HG03196 (cell line): ENCODE measurements around the gene ATF7.
"Not testable (repeated sequence)": the region's sequence is repeated elsewhere in the genome, so short reads cannot be mapped to it uniquely, and the experiment has no call there.

Source experiments
- ATAC-seq: cut with Tn5 transposase; IDR thresholded peaks from one replicate; pipeline ENCODE4 v1.9.1; 2021; ENCODE audit not compliant: unreplicated experiment

The ATF7 gene

GRCh38 chr12:53598971-53599370 lies 27.2 kb downstream of the ATF7 start:
- not testable (repeated sequence) for ATAC-seq

DNA sequence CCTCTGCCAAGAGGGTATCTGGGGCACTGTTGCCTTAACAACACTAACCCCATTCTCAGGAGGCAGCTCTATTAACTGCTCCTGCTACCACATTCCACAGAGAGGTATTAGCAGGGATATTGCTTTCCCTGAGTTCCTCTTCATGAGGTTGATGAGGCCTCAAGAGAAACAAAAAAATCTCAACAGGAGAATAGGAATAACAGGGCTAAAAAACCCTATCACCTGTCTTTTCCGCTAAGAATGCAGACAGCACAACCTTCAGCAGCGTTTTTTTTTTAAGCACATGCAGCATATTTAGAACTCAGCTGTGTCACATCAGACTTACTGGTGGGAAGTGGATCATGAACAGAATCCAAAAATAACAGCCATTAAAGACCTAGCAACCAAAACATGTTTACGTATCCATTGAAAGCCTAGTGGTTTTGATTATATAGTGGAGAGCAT lies 29.2 kb downstream of the ATF7 start:
- ATAC-seq, result no peak

DNA sequence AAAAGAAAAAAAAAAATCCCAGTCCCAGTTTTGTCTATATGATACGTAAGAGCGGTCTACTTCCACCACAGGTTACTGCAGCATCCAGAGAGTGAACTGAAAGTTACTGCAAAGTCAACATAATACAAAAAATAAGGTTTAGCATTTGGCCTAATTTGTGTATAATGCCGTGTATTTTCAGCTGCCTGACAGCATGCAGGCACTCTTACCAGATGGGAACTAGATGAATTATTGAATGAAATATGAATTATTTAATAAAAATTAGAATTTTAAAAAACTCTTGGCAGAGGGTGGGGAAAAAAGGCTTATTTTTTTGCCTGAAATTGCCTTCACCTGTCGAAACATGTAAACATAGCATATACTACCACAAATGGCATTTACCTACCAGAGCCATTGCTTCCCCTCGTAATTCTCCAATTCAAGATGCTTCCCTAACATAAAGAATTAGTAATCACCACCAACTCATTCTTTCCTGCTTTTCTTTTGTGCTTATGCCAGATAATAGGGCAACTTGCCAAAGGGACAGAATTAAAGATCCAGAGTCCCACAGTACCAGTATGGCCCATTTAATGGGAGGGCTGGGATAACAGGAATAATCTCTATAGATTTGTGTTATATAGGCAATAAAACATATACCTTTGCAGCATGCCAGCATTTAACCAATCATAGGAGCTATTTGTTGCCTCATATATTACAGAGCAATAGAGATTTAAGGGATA lies 31.1 kb downstream of the ATF7 start:
- no peak for ATAC-seq

GRCh38 chr12:53593707-53594106 lies 32.5 kb downstream of the ATF7 start:
- no peak for ATAC-seq

DNA sequence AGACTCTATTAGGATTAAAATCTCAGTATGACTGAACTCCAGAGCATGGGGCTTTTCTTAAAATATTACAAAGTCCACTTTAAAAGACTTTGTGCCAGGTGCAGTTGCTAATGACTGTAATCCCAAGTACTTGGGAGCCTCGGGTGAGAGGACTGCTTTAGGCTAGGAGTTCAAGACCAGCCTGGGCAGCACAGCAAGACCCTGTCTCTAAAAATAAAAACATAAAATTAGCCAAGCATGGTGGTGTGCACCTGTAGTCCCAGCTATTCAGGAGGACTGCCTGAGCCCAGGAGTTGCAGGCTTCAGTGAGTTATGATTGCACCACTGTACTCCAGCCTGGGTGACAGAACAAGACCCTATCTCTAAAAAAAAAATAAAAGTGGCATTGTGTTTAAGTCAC lies 33.2 kb downstream of the ATF7 start:
- ATAC-seq, result no peak

DNA sequence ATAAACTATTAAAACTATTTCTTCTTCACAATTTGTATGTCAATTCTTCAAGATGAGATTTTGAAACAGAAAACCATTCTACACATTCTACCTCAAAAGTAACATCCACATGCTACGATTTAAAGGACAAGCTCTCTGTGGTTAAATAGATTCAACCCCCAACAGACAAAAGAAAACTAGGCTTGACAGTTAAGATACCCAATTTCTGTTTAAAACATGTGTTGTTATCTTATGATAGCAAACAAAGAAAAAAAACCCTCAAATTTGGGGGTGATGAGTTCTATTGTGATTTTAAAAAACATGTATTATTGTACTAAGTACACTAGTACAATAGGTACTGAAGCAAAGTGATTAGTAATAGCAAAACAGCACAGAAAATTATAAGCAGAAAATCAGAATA lies 33.8 kb downstream of the ATF7 start:
- ATAC-seq, result no peak

GRCh38 chr12:53591301-53592206 lies 34.6 kb downstream of the ATF7 start:
- no peak for ATAC-seq

- ATAC-seq, result no peak
Observed at GRCh38 chr12:53590652-53591051, 35.5 kb downstream of the ATF7 start.

DNA sequence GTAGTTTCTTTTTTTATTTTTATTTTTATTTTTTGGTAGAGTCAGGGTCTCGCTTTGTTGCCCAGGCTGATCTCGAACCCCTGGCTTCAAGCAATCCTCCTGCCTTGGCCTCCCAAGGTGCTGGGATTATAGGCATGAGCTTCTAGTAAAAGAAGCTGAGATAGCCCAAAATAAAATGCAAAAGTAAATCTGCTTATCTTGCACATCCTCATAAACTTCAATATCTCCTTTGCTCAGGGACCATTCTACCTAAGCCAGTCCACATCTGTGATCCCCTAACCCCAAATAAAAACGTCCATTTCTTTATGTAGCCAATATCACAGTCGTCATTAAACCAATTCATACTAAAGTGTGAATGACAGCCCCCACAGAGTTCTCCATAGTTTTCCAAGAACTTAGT lies 36.3 kb downstream of the ATF7 start:
- no peak for ATAC-seq

- no peak for ATAC-seq
Observed at GRCh38 chr12:53589423-53589822, 36.8 kb downstream of the ATF7 start.

DNA sequence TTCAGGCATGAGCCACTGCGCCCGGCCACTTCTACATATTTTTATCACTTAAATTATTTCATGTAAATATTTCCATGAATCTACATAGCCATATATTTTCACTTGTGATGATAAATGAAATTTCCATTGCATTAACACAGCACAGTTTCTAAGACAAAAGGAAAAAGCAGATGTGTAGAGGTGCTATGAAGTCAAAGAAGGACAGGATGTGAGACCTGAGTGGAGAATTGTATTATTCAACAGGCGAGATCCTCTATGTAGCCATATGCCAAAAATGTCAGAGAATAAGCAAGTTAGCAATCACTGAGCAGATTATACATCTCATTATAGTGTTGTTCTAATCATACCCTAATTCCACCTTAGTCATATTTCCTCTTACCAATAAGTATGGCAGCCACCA lies 38.1 kb downstream of the ATF7 start:
- no peak for ATAC-seq

DNA sequence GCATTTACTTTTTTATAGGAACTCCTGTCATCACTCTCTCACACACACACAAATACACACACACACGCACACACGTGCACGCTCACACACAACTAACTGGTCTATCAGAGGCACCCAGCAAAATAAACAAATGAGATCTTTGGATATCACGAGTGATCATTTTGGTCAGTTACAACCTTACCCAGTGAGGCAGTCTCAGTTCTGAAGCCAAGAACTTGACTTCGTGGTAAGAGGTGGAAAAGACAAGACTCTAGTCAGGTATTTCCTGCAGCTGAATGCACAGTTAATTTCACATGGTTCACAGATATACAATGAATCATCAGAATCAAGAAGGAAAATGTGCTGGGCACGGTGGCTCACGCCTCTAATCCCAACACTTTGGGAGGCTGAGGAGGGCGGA lies 39.4 kb downstream of the ATF7 start:
- no peak for ATAC-seq

GRCh38 chr12:53585448-53586125 lies 40.6 kb downstream of the ATF7 start:
- ATAC-seq, result no peak

GRCh38 chr12:53579545-53579955 lies 46.6 kb downstream of the ATF7 start:
- peak; percentile 61 for ATAC-seq

DNA sequence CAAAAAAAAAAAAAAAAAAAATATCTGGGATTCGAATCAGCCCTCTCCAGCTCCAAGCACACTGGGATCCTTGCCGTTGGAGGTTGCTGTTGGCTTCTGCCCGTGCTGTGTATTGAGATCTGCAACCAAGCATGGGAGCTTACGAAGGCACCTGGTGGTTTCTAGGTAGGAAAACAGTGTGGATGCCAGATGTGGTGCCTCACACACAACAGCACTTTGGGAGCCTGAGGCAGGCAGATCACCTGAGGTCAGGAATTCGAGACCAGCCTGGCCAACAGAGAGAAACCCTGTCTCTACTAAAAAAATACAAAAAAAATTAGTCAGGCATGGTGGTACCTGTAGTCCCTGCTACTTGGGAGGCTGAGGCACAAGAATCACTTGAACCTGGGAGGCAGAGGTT lies 47.4 kb downstream of the ATF7 start:
- ATAC-seq, result no peak

GRCh38 chr12:53577941-53578352 lies 48.2 kb downstream of the ATF7 start:
- ATAC-seq, result no peak

DNA sequence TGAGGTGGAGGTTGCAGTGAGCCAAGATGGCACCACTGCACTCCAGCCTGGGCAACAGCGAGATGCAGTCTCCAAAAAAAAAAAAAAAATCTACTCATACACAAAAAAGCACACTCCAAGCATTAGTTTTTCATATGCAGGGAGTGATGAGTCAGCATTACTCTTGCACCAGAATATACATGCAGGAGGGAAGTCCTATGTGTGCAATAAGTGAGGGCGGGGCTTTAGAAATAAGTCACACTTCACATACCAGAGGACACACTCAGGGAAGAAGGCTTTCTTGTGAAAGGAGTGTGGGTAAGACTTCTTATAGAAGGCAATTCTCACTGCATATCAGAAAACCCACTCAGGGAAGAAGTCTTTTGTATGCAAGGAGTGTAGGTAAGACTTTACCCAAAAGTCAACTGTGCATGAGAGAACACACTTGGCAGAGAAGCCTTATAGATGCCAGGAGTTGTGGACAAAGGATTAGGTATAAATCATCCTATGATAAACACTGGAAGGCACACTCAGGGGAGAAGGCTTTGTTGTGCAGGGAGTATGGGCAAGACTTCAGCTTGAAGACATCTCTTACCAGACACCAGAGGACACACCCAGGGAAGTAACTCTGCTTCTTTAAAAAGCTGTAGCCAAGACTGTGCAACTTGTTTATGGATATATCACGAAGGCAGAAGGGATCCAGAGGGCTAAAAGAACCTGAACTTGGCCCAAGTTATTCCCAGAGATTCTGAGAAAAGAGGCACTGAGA lies 50.5 kb downstream of the ATF7 start:
- ATAC-seq, result no peak

- no peak for ATAC-seq
Observed at GRCh38 chr12:53572134-53572758, 53.9 kb downstream of the ATF7 start.

GRCh38 chr12:53571295-53571694 lies 54.9 kb downstream of the ATF7 start:
- ATAC-seq, result no peak

- no peak for ATAC-seq
Observed at GRCh38 chr12:53568809-53569557, 57.2 kb downstream of the ATF7 start.
